HG03280 (cell line): ENCODE results near the gene PPIAL4G.
"Not testable (repeated sequence)": the region's sequence is repeated elsewhere in the genome, so short reads cannot be mapped to it uniquely, and the experiment has no call there.

ENCODE experiments used
- ATAC-seq: cut with Tn5 transposase; IDR thresholded peaks from one replicate; pipeline ENCODE4 v1.9.1; 2021; ENCODE audit warnings: mild to moderate bottlenecking, moderate library complexity; ENCODE audit not compliant: unreplicated experiment

The PPIAL4G gene

DNA sequence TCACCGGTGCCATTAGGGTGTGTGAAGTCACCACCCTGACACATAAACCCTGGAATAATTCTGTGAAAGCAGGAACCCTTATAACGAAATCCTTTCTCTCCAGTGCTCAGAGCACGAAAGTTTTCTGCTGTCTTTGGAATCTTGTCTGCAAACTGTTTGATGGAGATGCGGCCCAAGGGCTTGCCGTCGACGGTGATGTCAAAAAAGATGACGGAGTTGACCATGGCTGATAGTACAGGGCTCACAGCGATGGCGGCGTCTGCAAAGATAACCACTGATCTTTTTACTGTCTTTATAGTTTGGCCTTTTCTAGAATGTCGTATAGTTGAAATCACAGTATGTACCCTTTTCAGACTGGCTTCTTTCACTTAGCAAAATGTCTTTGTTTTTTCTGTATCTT is at the start of gene PPIAL4G:
TSS of gene PPIAL4G (minus strand) at position 274 of the 400 bp plus-strand sequence. CDS start at position 224, 50 bp downstream.
- not testable (repeated sequence) for ATAC-seq

GRCh38 chr1:148532158-148532557 is 49.1 kb upstream of the PPIAL4G start:
- ATAC-seq = not testable (repeated sequence)

DNA sequence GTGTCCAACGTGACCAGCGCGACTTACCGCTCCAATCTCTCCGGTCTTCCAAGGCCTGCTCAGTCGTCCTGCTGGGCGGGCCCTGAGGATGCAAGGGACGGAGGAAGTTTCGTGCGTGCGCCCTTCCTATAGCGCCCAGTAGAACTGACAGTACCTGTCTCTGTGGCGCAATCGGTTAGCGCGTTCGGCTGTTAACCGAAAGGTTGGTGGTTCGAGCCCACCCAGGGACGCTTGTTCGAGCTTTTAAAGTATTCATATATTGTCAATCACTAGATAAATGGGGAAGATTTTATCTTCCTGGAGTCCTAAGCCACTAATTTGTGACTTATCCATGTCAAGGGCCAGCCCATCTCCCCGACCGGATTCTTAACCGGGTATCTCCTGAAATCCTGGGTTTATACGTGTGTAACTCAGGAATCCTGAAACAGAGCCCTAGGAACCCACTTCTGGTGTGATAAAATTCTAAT is 46.0 kb upstream of the PPIAL4G start:
- not testable (repeated sequence) for ATAC-seq

GRCh38 chr1:148528591-148528990 is 45.5 kb upstream of the PPIAL4G start:
- not testable (repeated sequence) for ATAC-seq

DNA sequence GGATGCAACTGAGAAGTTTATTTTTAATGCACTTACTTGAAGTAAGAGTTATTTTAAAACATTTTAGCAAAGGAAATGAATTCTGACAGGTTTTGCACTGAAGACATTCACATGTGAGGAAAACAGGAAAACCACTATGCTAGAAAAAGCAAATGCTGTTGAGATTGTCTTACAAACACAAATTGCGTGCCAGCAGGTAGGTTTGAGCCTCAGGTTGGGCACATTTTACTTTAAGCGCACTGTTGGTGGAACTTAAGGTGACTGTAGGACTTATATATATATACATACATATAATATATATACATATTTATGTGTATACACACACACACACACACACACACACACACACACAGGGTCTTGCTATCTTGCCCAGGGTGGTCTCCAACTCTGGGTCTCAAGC is 43.5 kb upstream of the PPIAL4G start:
- not testable (repeated sequence) for ATAC-seq

GRCh38 chr1:148523205-148524144 is 40.4 kb upstream of the PPIAL4G start:
- peak; percentile 18 for ATAC-seq

GRCh38 chr1:148522561-148523204 is 39.6 kb upstream of the PPIAL4G start:
- peak; percentile 81 for ATAC-seq

- ATAC-seq = peak; percentile 38
Measured at GRCh38 chr1:148522072-148522471, 39.0 kb upstream of the PPIAL4G start.

DNA sequence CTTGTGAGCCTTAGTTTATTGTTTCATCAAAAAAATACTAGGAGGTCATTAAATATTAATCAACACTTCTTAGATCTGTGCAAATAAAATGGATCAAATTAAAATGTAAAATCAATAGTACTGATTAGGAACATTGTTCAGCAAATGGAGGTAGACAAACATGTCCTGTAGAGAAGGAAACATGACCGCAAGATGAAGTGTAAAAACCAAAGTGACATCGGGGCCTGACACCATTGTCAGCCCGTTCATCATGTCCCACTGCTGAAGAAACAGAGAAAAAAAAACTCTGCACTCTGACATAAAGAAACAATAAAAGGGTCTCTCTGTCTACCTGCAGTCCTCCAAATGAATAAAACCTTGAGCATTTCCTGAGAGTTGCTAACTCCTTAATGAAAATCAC is 31.2 kb upstream of the PPIAL4G start:
- ATAC-seq = not testable (repeated sequence)

GRCh38 chr1:148512571-148513184 is 29.6 kb upstream of the PPIAL4G start:
- not testable (repeated sequence) for ATAC-seq

GRCh38 chr1:148493933-148494332 is 10.8 kb upstream of the PPIAL4G start:
- not testable (repeated sequence) for ATAC-seq

DNA sequence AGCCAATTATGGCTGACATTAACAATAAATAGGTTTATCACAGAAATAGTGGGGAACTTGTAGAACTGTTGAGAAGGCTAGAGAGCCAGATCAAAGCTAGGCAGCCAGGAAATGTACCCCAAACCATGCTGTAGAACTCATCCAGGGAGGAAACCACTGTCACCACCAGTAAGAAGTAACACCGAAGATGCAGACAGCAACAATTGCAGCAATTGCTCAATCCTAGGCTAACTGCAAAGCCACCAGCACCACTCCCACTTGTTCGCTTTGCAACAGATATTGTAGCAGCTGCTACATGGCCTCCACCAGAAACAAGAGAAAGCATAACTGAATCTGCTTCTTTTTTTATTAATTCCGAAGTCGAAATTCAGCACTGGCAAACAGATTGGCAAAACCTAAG is 2.0 kb downstream of the PPIAL4G start:
- not testable (repeated sequence) for ATAC-seq

DNA sequence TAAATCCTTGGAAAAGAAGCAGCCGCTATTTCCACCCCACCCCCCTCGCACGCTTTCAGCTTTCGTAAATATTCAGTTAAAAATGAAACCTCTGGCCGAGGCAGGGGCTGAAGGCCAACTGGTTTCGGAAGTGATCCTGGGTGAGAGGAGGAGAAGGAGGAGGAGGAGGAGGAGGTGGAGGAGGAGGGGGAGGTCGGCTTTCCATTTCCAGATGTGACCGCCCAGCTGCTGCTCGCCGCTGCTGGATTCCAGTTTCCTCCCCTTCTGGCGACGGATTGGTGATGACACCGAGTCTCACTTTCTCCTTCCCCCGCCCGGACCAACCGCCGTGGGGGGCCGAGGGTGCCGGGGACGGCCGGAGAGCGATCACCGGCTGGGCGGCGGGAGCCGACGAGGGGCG is 23.4 kb downstream of the PPIAL4G start:
- not testable (repeated sequence) for ATAC-seq

DNA sequence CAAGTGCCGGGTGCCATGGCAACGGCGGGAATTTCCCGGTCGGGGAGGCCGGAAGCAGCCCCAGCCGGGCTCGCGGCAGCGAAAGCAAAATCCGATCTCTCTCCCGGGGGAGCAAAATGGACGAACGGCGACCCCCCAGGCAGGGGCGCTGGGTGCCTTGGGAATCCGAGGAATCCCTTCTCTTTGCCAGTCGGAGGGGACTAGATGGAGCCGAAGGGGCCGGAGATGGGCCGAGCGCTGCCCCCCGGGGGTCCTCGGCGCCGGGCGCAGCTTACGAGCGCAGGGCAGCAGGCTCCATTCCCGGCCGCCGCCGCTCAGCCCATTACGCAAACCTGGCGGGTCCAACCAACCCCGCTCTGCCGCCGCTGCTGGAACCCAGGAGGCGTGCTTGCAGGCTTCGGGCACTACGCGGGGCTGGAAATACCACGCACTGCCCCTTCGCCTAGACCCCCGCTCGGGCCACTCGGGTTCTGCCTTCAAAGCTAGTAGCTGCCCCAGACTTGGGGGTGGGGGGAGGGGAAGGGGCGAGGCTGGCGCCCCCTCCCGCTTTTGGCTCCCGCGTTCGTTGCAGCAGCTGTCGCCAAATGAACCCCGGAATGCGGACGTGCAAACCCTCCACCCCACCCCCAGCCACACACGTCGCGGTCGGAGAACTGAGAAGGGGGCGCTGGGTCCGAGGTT is 24.1 kb downstream of the PPIAL4G start:
- ATAC-seq = not testable (repeated sequence)

- not testable (repeated sequence) for ATAC-seq
Measured at GRCh38 chr1:148458398-148458797, 24.7 kb downstream of the PPIAL4G start.

GRCh38 chr1:148452845-148453244 is 30.3 kb downstream of the PPIAL4G start:
- ATAC-seq = not testable (repeated sequence)

DNA sequence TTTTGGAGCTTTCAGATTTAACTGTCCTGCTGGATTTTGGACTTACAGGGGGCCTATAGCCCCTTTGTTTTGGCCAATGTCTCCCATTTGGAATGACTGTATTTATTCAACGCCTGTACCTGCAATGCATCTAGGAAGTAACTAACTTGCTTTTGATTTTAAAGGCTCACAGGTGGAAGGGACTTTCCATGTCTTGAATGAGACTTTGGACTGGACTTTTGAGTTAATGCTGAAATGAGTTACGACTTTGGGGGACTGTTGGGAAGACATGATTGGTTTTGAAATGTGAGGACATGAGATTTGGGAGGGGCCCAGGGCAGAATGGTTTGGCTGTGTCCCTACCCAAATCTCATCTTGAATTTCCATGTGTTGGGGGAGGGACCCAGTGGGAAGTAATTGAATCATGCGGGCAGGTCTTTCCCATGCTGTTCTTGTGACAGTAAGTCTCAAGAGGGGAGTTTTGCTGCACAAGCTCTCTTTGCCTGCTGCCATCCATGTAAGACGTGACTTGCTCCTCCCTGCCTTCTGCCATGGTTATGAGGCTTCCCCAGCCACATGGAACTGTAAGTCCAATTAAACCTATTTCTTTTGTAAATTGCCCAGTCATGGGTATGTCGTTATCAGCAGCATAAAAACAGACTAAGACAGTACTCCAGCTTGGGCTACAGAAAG is 43.3 kb downstream of the PPIAL4G start:
- ATAC-seq = not testable (repeated sequence)

DNA sequence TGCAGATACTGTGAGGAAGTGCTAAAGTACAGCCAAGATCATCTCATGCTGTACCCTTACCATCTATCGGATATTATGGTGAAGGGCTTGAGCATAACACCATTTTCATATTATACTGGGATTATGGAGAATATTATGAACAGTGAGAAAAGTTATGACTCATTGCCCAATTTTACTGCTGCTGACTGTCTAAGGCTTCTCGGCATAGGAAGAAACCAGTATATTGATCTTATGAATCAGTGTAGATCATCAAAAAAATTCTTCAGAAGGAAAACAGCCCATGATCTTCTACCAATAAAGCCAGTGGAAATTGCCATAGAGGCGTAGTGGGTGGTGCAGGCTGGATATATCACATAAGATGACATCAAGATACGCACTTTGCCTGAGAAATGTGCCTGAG is 47.7 kb downstream of the PPIAL4G start:
- ATAC-seq = no peak

DNA sequence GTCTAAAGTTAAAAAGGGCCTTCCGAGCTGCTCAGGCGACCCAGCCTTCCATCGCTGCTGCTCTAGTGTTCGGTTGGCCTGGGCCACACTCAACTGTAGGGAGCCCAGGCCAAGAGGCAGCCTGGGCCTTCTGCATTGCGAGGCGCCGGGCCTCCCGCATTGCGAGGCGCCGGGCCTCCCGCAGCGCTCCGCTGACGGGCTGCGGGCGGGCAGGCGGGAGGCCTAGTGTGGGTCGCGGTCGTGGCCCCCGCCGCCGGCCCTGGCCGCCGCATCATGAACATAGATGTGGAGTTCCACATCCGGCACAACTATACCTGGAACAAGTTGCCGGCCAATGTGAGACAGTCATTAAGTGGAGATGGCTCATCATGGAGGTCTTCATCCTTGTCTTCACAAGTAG is 48.3 kb downstream of the PPIAL4G start:
- no peak for ATAC-seq

- ATAC-seq = not testable (repeated sequence)
Measured at GRCh38 chr1:148432916-148433317, 50.2 kb downstream of the PPIAL4G start.
